ENCODE results near the gene EREG. TPM values are rescaled to one million over a fixed set of nuclear protein-coding genes. Genes with fewer than 3 reads are reported as not detected.

Gene EREG
- total and polyA plus RNA-seq, 9 of the 15 experiments (the other 6 are each of a cell fraction or from before 2014, with no cell fraction given), result 0.97 to 7.3 (median 2.5) TPM

GRCh38 chr4:74331252-74331651 is 33.7 kb upstream of the EREG start (continued):
- TF ChIP-seq SRSF9 (IDR thresholded peaks at IDR 0.05; ENCODE audit: borderline replicate concordance, low read depth, low read length) (no peak), NR2C2 (CRISPR knock-in tag; IDR thresholded peaks at IDR 0.05) (no peak), NR2C2 (tag; IDR thresholded peaks at IDR 0.05) (no peak), CTBP1 (IDR thresholded peaks at IDR 0.05; ENCODE audit: borderline replicate concordance) (no peak), PTBP1 (IDR thresholded peaks at IDR 0.05; ENCODE audit: low read depth, low read length) (no peak), NFRKB (IDR thresholded peaks at IDR 0.05; ENCODE audit: low read depth) (peak; percentile 72), ZNF217 (CRISPR knock-in tag; IDR thresholded peaks at IDR 0.05) (no peak), HDAC2 (IDR thresholded peaks at IDR 0.05) (no peak), MAFG (tag; conservative IDR thresholded peaks at IDR 0.05) (no peak), ZNF175 (CRISPR knock-in tag; IDR thresholded peaks at IDR 0.05; ENCODE audit: low read depth) (peak; percentile 49; the same call in 1 of the 2 replicates), ZNF174 (CRISPR knock-in tag; IDR thresholded peaks at IDR 0.05) (no peak), RBM22 (IDR thresholded peaks at IDR 0.05; ENCODE audit: low read depth, low read length, poor library complexity, severe bottlenecking) (no peak), USF2 (CRISPR knock-in tag; IDR thresholded peaks at IDR 0.05) (no peak), ILF3 (IDR thresholded peaks at IDR 0.05; ENCODE audit: borderline replicate concordance) (no peak), FOSL1 (tag; conservative IDR thresholded peaks at IDR 0.05) (no peak), NR2C1 (IDR thresholded peaks at IDR 0.05) (no peak), NR2C1 (tag; IDR thresholded peaks at IDR 0.05) (no peak), ZHX1 (conservative IDR thresholded peaks at IDR 0.05; ENCODE audit: low read length) (no peak), BACH1 (tag; IDR thresholded peaks at IDR 0.05) (no peak), CC2D1A (IDR thresholded peaks at IDR 0.05) (peak; percentile 68), COPS2 (conservative IDR thresholded peaks at IDR 0.05) (no peak)
- TF ChIP-seq, protein P1, sequence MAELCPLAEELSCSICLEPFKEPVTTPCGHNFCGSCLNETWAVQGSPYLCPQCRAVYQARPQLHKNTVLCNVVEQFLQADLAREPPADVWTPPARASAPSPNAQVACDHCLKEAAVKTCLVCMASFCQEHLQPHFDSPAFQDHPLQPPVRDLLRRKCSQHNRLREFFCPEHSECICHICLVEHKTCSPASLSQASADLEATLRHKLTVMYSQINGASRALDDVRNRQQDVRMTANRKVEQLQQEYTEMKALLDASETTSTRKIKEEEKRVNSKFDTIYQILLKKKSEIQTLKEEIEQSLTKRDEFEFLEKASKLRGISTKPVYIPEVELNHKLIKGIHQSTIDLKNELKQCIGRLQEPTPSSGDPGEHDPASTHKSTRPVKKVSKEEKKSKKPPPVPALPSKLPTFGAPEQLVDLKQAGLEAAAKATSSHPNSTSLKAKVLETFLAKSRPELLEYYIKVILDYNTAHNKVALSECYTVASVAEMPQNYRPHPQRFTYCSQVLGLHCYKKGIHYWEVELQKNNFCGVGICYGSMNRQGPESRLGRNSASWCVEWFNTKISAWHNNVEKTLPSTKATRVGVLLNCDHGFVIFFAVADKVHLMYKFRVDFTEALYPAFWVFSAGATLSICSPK (IDR thresholded peaks at IDR 0.05; ENCODE audit: borderline replicate concordance), result no peak
- TF ChIP-seq, protein P2, sequence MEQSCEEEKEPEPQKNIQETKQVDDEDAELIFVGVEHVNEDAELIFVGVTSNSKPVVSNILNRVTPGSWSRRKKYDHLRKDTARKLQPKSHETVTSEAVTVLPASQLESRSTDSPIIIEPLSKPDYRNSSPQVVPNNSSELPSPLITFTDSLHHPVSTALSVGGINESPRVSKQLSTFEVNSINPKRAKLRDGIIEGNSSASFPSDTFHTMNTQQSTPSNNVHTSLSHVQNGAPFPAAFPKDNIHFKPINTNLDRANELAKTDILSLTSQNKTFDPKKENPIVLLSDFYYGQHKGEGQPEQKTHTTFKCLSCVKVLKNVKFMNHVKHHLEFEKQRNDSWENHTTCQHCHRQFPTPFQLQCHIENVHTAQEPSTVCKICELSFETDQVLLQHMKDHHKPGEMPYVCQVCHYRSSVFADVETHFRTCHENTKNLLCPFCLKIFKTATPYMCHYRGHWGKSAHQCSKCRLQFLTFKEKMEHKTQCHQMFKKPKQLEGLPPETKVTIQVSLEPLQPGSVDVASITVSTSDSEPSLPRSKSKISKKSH (CRISPR knock-in tag; IDR thresholded peaks at IDR 0.05), result no peak
- TF ChIP-seq, protein P3, sequence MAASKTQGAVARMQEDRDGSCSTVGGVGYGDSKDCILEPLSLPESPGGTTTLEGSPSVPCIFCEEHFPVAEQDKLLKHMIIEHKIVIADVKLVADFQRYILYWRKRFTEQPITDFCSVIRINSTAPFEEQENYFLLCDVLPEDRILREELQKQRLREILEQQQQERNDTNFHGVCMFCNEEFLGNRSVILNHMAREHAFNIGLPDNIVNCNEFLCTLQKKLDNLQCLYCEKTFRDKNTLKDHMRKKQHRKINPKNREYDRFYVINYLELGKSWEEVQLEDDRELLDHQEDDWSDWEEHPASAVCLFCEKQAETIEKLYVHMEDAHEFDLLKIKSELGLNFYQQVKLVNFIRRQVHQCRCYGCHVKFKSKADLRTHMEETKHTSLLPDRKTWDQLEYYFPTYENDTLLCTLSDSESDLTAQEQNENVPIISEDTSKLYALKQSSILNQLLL (CRISPR knock-in tag; IDR thresholded peaks at IDR 0.05; ENCODE audit: borderline replicate concordance), result no peak

Measured in K562 (cell line).